GM12878 (cell line): Measurements from ENCODE around the gene CYP26A1.

ENCODE experiments used
- CTCF ChIP-seq, 3 experiments: IDR thresholded peaks in 2 of 3; conservative IDR thresholded peaks in 1 of 3; 2 replicates each; pipeline ENCODE4 v1.5.1; 2011; ENCODE audit warnings: low read depth in 3 of 3, low read length in 3 of 3, mild to moderate bottlenecking in 3 of 3, control low read depth in 2 of 3, moderate library complexity in 2 of 3, inconsistent platforms in 1 of 3, mixed read lengths in 1 of 3; ENCODE audit not compliant: control insufficient read depth in 2 of 3, insufficient read depth in 1 of 3; ENCODE audit errors: extremely low read depth in 1 of 3
- HDAC6 ChIP-seq: fragments of 200-600 bp; sonication (generic); IDR thresholded peaks from one replicate; pipeline ENCODE4 v1.8.0; 2017; ENCODE audit warnings: antibody characterized with exemption; ENCODE audit not compliant: unreplicated experiment
- ZNF592 ChIP-seq: fragments of 450-650 bp; IDR thresholded peaks from 2 replicates; pipeline ENCODE4 v1.6.1; 2017; ENCODE audit warnings: mild to moderate bottlenecking, moderate library complexity

- TF ChIP-seq CTCF (IDR thresholded peaks at IDR 0.05 in 2 of 3, conservative IDR thresholded peaks at IDR 0.05 in 1 of 3; ENCODE audit: control insufficient read depth in 2 of 3, extremely low read depth in 1 of 3, insufficient read depth in 1 of 3, low read depth in 3 of 3, low read length in 3 of 3): no peak
- TF ChIP-seq HDAC6: no peak
- no peak for TF ChIP-seq ZNF592
These were observed 1.9 kb downstream of the CYP26A1 start for GRCh38 chr10:93075369-93076221.
